ENCODE measurements around the gene DTX2.
A peak's percentile ranks its signal among the peaks of the same experiment; 100 is the strongest.
"Not testable (repeated sequence)": the region's sequence is repeated elsewhere in the genome, so short reads cannot be mapped to it uniquely, and the experiment has no call there.

The DTX2 gene

DNA sequence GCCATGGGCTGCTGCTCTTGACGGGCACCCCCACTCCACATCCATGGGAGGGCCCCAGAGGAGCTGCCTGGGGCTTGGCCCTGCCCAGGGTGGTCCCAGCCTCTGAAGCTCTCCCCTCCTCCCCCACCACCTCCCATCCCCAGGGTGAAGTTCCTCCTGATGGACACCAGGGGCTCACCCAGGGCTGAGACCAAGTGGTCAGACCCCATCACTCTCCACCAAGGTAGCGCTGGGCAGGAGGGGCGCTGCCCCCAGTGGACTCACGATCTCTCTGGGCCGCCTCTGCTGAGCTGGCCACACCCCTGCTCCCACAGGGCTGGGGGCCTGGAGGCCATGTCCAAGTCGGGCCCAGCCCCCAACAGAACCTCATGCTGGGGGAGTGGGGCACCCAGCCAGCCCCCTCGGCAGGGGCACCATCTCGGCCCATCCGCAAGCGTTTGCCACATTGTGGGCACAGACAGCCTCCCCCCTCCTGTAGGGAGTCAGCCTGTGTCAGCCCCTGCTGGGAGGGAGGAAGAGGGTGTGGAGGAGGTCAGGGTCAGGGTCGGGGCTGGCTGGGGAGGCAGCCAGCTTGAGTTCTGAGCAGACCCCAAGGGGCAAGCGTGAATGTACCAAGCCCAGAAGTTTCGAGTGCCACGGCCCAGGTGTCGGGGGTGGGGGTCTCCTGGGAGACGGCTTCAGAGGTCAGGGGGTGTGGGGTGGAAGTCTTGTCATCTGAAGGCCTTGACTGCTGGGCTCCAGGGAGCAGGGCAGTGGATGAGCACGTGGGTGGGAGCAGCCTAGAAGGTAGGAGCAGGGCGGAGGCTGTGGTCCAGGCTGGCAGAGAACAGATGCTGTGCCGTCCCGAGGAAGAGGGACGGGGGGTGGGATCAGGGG, 51.7 kb downstream of the DTX2 start:
- no peak for DNase-seq

DNA sequence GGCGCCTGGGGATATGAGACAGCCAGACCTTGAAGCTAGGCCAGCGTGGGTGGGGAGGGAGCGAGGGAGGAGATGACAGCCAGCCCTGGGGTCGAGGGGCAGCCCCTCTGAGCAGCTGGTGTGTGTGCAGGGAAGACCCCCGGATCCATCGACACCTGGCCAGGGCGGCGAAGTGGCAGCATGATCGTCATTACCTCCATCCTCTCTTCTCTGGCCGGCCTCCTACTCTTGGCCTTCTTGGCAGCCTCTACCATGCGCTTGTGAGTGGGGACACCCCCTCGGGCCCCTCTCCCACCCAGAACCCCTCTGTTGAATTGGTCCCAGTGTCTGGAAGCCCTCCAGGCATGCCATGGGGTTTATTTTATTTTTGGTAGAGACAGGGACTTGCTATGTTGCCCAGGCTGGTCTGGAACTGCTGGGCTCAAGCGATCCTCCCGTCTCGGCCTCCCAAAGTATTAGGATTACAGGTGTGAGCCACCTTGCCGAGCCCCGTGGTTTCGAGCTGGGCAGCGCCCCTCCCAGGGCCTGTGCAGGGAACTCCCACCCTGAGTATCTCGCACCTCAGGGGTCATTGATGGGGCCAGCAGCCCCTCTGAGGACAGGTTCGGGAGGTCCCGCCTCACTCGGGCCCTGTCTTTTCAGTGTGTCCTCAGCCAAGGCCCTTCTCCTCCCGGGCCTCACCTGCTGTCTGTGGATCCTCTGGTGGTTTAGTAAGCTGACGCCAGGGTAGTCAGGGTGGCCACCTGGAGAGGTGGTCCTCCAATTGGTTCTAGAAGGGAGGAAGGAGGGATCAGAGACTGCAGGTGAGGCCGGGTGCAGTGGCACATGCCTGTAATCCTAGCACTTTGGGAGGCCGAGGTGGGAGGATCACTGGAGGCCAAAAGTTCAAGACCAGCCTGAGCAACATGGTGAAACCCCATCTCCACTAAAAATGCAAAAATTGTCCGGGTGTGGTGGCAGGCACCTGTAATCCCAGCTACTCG, 52.6 kb downstream of the DTX2 start:
- DNase-seq: no peak

- DNase-seq: no peak
Measured at GRCh38 chr7:76514926-76515771, 53.6 kb downstream of the DTX2 start.

DNA sequence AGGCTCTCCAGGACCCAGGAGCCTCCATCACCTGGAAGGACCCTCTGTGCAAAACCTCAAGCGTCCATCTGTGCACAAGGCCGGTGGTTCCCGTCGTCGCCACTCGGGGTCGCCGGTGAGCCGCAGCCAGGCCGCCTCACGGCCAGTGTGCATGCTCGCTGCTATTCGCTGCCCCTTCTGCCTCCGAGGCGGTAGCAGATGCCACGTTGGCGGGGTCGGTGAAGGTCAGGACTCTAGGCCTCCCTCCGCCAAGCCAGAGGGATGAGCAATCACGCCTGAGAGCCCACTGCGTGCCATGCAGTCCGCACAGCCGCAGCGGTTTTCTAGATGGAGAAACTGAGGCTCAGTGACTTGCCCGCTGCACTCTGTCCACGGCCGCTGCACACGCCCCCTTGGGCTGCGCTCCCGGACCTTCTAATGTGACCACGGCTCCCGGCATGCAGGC, 54.5 kb downstream of the DTX2 start:
- DNase-seq: peak in 1 of 14 donors; percentile 20

GRCh38 chr7:76516932-76517331, 55.4 kb downstream of the DTX2 start:
- not testable (repeated sequence) for DNase-seq

DNA sequence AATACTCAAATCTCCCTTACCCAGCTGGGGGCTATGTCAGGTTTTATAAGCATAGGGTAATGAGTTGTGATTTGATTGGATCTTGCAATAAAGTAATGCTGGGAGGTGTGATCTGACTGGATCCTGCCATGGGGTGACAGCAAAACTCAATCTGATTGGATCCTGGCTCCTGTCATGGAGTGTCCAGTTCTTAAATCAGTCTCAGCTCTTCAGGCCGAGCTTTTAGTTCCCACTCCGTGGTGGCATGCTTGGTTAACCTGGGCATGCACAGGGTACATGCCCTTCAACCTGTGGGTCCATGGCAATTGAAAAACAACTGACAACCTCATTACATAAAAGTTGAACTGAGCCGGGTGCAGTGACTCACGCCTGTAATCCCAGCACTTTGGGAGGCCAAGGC, 64.7 kb downstream of the DTX2 start:
- not testable (repeated sequence) for DNase-seq

DNA sequence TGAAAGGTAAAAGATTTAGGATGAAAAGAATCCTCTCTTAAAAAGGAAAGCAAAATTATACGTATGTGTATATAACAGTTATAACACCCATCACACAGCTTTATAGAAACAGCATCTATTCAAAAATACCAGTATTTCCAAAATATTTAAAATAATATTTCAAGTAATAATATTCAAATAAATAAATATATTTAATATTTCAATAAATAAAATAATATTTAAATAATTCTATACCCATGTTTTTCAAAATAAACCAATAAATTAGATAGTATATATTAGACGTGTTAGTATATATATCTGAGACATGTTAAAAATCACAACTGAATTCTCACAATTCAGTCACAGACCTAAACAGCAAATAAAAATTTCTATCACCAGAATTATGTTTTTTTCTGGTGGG, 70.1 kb downstream of the DTX2 start:
- not testable (repeated sequence) for DNase-seq

DNA sequence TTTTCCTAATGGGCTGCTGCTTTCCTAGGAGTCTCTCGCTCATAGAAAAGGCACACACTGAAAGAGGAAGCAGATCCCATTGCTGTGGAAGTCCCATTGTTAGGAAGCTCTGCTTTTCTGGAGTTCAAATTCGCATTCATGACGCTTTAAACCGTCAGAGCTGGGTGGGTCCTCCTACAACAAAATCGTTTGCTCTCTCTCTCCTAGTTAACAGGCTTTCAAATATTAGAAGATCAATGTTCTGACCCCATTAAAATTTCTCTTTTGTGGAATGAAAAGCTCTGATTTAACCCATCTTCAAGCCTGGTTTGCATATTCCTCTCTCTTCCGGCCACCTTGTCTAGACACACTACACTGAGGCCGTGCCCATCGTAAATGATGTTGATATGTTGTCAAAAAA, 81.7 kb downstream of the DTX2 start, which contains the start of gene SPDYE16:
Gene SPDYE16 (minus strand): TSS at position 101 of the 400 bp plus-strand sequence. CDS start 1,838 bp downstream, outside the sequence.
- DNase-seq: not testable (repeated sequence)

DNA sequence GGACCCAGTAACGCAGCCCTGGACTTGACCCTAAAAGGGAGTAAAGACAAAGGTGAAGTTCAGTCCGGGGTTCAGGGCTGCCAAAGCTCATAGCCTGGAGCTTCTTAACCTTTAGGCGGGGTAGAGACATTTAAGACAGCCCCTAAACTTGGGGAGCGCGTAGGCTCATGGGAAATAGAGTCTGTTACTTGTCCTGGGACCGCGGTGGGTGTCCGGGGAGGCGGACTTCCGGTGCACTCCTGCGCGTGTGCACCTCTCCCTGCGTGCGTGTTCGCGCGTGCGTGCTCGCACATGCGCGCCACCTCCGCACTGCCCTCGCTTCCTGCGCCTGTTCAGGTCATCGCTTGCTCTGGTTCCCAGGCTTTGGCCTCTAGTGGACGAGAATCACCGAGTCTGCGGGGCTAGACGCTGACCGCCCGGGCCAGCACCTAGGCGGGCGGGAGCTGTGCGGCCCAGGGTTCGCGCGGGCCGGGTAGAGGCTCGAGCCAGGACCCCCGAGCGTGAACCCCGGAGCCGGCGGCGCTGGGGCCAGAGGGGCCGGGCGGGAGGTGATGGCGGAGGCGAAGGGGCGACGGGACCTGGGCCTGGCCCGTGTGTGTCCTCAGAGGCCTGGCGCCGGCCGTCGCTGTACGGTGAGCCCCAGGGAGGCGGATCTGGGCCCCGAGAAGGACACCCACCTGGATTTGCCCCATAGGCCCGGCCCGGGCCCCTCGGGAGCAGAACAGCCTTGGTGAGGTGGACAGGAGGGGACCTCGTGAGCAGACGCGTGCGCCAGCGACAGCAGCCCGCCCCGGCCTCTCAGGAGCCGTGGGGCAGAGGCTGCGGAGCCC, 87.7 kb downstream of the DTX2 start:
- peak; percentile 48 to 89 (median 82) for DNase-seq

DNA sequence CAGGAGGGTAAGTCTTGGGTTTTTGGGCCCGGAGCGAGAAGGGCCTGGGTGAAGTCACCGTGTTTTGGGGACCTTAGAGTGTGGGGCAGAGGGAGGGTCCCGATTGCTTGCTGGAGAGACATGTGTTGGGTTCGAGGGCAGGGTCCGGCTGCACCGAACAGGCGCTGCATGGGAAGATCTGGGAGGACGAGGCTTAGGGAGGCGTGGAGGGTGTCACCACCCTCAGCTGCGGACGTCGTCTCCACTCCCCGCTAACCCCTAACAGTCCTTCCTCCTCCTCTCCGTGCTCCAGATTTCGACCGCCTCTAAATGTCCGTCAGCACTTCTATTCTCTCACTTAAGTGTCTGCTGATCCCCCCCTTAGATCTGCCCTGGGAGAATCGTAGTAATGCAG, 88.3 kb downstream of the DTX2 start:
- DNase-seq: peak in 1 of 14 donors; percentile 51

DNA sequence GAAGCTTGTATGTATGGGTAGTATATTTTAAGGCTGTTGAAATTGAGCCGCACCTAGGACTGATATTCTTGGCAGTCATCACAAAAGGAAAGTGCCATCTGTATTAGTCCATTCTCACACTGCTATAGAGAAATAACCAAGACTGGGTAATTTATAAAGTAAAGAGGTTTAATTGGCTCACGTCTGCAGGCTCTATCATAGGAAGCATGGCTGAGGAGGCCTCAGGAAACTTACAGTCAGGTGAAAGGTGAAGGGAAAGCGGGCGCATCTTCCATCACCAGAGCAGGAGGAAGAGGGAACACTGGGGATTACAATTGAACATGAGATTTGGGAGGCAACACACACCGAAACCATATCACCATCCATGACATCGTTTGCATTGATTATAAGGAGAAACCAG, 90.5 kb downstream of the DTX2 start:
- not testable (repeated sequence) for DNase-seq
